VCaP (cell line): ENCODE data around the gene SLC25A29.

Source experiments
- H3K27ac ChIP-seq: fragments of 450-650 bp; 2 replicates; pipeline ENCODE4 v1.5.1; 2017
- CTCF ChIP-seq: fragments of 450-650 bp; conservative IDR thresholded peaks from 2 replicates; pipeline ENCODE4 v1.5.1; 2017; ENCODE audit warnings: mild to moderate bottlenecking, moderate library complexity

Gene SLC25A29

GRCh38 chr14:100329233-100330006 lies 23.2 kb upstream of the SLC25A29 start:
- H3K27ac ChIP-seq, result no peak overlapping the region
- no peak for TF ChIP-seq CTCF

GRCh38 chr14:100328495-100329163 lies 22.4 kb upstream of the SLC25A29 start:
- no peak overlapping the region for H3K27ac ChIP-seq
- TF ChIP-seq CTCF, result no peak

- H3K27ac ChIP-seq, result no peak overlapping the region
- no peak for TF ChIP-seq CTCF
Observed at GRCh38 chr14:100327128-100327527, 20.9 kb upstream of the SLC25A29 start.

GRCh38 chr14:100325958-100326357 lies 19.7 kb upstream of the SLC25A29 start:
- H3K27ac ChIP-seq, result no peak overlapping the region
- no peak for TF ChIP-seq CTCF

- no peak for TF ChIP-seq CTCF
- no peak overlapping the region for H3K27ac ChIP-seq
Observed at GRCh38 chr14:100325231-100325632, 19.0 kb upstream of the SLC25A29 start.

- TF ChIP-seq CTCF, result no peak
- no peak overlapping the region for H3K27ac ChIP-seq
Observed at GRCh38 chr14:100323942-100324307, 17.7 kb upstream of the SLC25A29 start.

- H3K27ac ChIP-seq, result no peak within 1 kb of the TSS
- no peak for TF ChIP-seq CTCF
Observed at GRCh38 chr14:100323121-100323941, 17.1 kb upstream of the SLC25A29 start, which contains the start of gene SLC25A47. TSS of gene SLC25A47 (plus strand) at chr14:100323339. CDS start at chr14:100323415, 76 bp downstream.
